ENCODE data around the gene NR1H2. TPM values are rescaled to one million over a fixed set of nuclear protein-coding genes. Genes with fewer than 3 reads are reported as not detected.

NR1H2 gene
- total RNA-seq (2022; extraction: Qiagen RNA extraction; ENCODE audit: low read depth) = 61.2 to 86.8 TPM (median 81.4 TPM) in 5 replicates

DNA sequence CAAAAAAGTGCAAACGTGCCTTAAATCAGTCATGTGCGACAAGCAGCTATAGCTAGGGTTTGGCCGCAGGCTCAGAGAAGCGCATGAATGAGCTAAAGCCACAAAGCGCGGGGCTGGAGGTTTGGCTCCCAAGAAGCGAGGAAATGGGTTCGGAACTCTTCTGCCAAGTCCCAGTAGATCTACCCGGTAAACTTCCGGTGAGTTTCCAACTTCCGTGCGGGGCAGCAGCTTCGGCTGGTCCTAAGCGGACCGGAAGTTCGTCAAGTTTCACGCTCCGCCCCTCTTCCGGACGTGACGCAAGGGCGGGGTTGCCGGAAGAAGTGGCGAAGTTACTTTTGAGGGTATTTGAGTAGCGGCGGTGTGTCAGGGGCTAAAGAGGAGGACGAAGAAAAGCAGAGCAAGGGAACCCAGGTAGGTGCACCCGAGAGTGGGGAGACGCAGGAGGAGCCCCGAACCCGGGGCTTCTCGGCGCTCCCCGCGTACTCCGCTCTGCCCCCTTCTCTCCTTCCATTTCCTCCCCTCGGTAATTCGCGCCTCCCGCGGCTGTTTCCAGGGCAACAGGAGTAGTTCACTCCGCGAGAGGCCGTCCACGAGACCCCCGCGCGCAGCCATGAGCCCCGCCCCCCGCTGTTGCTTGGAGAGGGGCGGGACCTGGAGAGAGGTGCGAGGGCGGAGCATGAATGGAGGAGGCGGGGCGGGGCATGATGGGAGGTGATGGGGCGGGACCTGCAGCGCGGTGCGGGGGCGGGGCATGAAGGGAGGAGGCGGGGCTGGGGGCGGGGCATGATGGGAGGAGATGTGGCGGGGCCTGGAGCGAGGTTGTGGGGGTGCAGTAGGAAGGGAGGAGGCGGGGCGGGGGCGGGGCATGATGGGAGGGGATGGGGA is at the start of gene NR1H2:
TSS of gene NR1H2 (plus strand) at position 292 of the 885 bp plus-strand sequence. CDS start 1,149 bp downstream, outside the sequence.

GRCh38 chr19:50329146-50329925 is 46.9 kb upstream of the NR1H2 start, which contains the start of gene KCNC3:
Gene KCNC3 (minus strand): TSS chr19:50329377. CDS start chr19:50329082, 295 bp downstream.

DNA sequence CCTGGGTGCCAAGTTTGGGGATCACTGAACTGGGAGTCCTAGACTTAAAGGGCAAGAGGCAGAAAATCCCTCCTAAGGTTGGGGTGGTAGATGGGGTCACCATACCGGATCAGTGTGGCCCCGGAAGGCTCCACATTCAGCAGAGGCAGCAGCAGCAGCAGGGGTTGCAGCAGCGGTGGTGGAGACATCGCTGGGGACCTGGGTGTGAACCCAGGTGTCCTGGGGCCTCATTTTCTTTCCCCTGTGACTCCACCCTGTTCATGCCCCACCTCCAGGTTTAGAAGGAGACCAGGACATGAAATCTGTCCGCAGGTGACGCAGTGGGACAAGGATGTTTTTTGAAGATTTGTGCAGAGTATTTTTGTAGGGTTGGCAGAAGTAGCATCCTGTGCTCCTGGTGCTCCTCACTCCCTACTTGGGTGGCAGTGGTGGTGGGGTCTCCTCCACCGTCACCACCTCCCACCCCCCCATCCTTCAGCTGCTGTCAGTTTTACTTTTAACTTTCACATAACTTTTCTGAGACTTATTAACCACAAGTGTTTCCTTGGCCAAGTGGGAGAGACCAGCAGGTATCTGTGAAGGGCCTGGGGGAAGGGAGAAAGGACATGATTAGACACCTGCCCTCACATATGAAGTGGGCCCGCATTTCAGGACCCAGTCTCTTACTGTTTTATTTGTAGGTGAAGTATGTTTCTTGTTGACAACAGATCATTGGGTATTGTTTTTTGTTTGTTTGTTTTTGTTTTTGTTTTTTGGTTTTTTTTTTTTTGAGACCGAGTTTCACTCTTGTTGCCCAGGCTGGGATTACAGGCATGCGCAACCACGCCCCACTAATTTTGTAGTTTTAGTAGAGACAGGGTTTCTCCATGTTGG is 10.6 kb upstream of the NR1H2 start, which contains the start of gene NAPSA:
TSS of gene NAPSA (minus strand) at position 206 of the 873 bp plus-strand sequence. CDS start at position 188, 18 bp downstream.

GRCh38 chr19:50383852-50384684 is 7.8 kb downstream of the NR1H2 start, which contains the start of gene POLD1:
Gene POLD1 (plus strand): TSS chr19:50384347. CDS start chr19:50398852, 14,505 bp downstream.

DNA sequence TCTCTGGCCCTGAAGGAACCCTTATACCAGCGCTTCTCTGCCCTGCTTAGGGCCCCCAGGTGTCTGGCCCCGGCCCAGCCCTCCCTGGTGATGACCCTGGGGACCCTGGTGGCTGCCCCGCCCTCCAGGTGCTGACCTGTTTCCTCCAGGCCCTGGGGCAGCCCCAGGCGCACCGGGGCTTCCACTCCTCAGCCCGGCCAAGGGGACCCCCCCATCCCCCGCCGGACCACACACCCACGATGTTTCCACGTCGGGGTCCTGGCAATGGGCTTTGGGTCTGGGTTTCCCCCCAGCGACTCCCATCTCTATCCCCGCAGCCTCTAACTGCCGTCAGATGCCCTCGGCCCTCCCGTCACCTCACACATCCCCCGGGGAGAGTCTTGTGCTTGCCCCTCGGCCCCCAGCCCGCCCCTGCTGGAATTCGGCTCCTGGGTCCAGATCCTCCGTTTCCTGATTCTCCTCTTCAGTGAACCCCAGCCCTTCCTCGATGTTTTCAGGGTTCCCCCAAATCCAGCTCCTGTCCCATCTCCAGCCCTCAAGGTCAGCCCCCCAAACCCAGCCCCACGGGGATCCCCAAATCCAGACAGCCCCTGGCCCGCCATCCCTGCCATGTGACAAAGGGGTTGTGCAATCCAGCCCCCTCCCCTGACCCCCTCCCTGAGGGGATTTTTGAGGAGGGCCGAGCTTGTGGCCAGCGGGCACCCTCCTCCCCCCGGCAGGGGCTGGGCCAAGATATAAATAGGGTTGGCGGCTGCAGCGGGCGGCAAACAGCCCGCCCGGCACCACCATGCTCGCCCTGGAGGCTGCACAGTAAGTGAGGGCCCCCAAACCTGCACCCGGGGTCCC is 42.1 kb downstream of the NR1H2 start, which contains the start of gene SPIB:
TSS of gene SPIB (plus strand) at position 763 of the 846 bp plus-strand sequence. CDS start at position 788, 25 bp downstream.

DNA sequence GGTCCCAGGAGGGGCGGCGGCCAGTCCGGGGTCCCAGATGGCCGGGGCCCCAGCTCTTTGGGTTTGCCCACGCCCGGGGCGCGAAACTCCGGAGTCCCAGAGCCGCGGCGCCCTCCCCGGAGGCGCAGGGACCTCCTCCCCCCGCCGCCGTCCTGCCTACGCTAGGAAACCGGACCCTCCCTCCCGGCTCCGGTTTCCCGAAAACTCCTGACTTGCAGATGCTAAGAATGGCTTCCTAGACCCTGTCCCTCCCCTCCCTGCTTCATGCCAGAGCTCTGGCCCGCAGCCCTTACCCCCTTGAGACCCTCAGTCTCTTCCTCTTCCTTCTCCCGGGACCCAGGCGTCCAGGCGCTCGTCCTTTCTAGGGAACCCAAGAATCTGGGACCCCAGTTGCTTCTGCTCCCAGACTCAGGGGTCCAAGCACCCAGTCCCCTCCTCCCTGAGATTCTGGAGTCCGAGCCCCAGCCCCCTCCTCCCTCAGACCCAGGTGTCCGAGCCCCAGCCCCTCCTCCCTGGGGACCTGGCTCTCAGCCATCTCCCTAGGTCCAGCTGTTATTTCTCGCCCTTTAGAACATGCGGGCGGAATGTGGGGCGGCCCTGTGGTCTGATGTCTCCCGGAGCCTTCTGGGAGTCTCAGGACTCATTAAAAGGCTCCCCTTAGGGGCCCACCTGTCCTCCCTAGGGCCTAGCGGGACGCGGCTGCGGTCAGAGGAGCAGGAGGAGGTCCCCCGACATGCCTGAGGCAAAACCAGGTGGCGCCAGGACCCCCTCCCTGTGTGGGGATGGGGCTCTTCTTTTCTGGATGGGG is 56.2 kb downstream of the NR1H2 start, which contains the start of gene MYBPC2:
TSS of gene MYBPC2 (plus strand) at position 672 of the 808 bp plus-strand sequence. CDS start at position 734, 62 bp downstream.

Other genes starting within 250 kb of the NR1H2 start
- not detected in 5 replicates for gene IZUMO2, start 213.2 kb upstream of the NR1H2 start, total RNA-seq (2022; extraction: Qiagen RNA extraction; ENCODE audit: low read depth)
- 4.9 to 6.7 TPM (median 6.3 TPM) in 5 replicates for gene MYH14, start 172.8 kb upstream of the NR1H2 start, total RNA-seq (2022; extraction: Qiagen RNA extraction; ENCODE audit: low read depth)
- gene KCNC3, start 47.1 kb upstream of the NR1H2 start, total RNA-seq (2022; extraction: Qiagen RNA extraction; ENCODE audit: low read depth) = 1.2 to 1.8 TPM (median 1.3 TPM) in 5 replicates
- 0.71 to 1.9 TPM (median 1.5 TPM) in 5 replicates for gene NAPSA, start 10.8 kb upstream of the NR1H2 start, total RNA-seq (2022; extraction: Qiagen RNA extraction; ENCODE audit: low read depth)
- gene POLD1, start 7.9 kb downstream of the NR1H2 start, total RNA-seq (2022; extraction: Qiagen RNA extraction; ENCODE audit: low read depth) = 54.0 to 87.6 TPM (median 79.1 TPM) in 5 replicates
- 0.18 to 0.51 TPM (median 0.33 TPM) in 5 replicates for gene SPIB, start 42.5 kb downstream of the NR1H2 start, total RNA-seq (2022; extraction: Qiagen RNA extraction; ENCODE audit: low read depth)
- gene MYBPC2, start 56.4 kb downstream of the NR1H2 start, total RNA-seq (2022; extraction: Qiagen RNA extraction; ENCODE audit: low read depth) = 0.03 TPM in 1 of 5 replicates, not detected in the others
- gene EMC10, start 100.0 kb downstream of the NR1H2 start, total RNA-seq (2022; extraction: Qiagen RNA extraction; ENCODE audit: low read depth) = 104 to 161 TPM (median 149 TPM) in 5 replicates
- gene GARIN5A, start 100.4 kb downstream of the NR1H2 start, total RNA-seq (2022; extraction: Qiagen RNA extraction; ENCODE audit: low read depth) = 1.9 to 2.3 TPM (median 2.2 TPM) in 5 replicates
- gene JOSD2, start 134.7 kb downstream of the NR1H2 start, total RNA-seq (2022; extraction: Qiagen RNA extraction; ENCODE audit: low read depth) = 52.1 to 89.0 TPM (median 82.4 TPM) in 5 replicates
- not detected in 5 replicates for gene ASPDH, start 137.5 kb downstream of the NR1H2 start, total RNA-seq (2022; extraction: Qiagen RNA extraction; ENCODE audit: low read depth)
- 0.31 to 0.76 TPM (median 0.60 TPM) in 5 replicates for gene LRRC4B, start 192.0 kb downstream of the NR1H2 start, total RNA-seq (2022; extraction: Qiagen RNA extraction; ENCODE audit: low read depth)

All from A549 treated with CpdA at 1 μM for 4 hours (cell line).